Left hindlimb (tissue), 1 donor: Measurements from ENCODE around the gene LRATD1.
A peak's percentile ranks its signal among the peaks of the same experiment; 100 is the strongest.

ENCODE experiments used
- DNase-seq: peaks from one replicate; pipeline ENCODE4 v3.0.0-alpha.2; 2018

The LRATD1 gene

DNA sequence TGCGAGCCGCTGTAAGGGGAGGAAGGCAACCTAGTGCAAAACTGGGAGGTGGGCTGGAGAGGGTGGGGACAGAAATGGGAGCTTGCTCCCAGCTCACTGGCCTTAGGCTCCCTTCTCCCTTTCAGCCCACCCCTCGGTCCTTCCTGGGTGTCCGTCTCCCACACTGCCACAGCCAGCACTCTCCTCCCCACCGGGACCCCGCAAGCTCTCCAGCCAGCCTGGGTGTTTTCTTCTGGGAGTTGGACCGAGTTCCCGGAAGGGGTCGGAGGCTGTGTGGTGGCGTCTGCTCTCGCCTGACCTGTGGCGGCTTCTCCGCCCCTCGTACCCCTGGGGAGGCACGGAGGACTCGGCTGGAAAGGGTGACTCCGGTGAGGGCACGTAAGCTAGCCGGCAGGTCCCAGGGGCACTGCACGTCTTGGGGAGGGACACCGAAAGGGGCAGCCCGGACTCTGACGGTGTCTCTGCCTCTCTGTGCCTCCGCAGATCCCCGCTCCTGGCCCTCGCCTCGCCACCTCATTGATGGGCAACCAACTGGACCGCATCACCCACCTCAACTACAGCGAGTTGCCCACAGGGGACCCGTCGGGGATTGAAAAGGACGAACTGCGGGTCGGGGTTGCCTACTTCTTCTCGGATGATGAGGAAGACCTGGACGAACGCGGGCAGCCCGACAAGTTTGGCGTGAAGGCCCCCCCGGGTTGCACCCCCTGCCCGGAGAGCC lies 1.1 kb downstream of the LRATD1 start:
- no peak for DNase-seq

- DNase-seq: no peak
Observed at GRCh38 chr2:14634182-14634488, 1.6 kb downstream of the LRATD1 start.

DNA sequence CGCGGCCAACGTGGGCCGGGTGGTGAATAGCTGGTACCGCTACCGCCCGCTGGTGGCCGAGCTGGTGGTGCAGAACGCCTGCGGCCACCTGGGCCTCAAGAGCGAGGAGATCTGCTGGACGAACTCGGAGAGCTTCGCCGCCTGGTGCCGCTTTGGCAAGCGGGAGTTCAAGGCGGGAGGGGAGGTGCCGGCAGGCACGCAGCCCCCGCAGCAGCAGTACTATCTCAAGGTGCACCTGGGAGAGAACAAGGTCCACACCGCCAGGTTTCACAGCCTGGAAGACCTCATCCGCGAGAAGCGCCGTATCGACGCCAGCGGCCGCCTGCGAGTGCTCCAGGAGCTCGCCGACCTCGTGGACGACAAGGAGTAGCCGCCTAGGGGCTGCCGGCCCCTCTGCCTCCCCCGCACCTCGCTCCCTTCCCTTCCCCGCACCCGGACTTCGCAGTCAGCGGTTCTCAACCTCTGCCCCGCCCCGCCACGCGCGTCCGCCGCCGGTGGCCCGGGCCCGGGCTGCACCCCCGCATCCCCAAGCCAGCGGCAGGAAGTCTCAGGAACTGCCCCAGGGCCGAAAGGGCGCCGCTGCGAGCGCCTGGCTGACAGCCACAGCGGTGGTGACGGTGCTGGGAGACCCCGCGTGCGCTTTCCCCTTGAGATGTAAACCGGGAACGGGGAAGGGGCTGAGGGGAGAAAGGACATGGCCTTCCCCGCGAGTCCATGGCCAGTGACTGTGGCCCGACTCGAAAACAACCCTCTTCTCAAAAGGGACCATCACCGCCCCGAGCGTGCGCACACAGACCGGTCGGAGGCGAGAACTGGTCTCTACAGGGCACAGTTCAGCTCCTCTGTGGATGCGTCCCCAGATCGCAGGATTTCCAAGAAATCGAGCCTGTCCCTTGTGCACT lies 2.2 kb downstream of the LRATD1 start:
- DNase-seq: peak; percentile 82

- peak; percentile 77 for DNase-seq
Observed at GRCh38 chr2:14635391-14635871, 2.9 kb downstream of the LRATD1 start.

- no peak for DNase-seq
Observed at GRCh38 chr2:14638488-14638887, 6.0 kb downstream of the LRATD1 start.

GRCh38 chr2:14641116-14641515 lies 8.6 kb downstream of the LRATD1 start:
- DNase-seq: no peak

GRCh38 chr2:14642499-14642898 lies 10.0 kb downstream of the LRATD1 start:
- no peak for DNase-seq

DNA sequence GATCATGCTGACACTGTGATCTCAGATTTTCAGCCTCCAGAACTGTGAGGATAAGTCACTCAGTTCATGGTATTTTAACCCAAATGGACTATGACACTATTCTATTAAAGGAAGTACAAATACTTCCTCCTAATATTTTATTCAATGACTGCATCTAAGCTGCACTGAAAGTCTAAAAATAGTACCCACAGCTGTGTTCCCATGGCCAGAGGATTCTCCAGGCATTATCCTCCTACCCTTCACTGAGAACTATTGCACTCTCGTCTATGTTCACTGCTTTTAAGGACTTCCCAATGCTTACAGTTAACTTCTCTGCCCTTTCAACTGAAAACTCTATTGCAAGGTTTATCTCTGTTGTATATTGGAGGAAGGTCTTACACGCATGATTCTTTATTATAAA lies 15.2 kb downstream of the LRATD1 start:
- DNase-seq: no peak

DNA sequence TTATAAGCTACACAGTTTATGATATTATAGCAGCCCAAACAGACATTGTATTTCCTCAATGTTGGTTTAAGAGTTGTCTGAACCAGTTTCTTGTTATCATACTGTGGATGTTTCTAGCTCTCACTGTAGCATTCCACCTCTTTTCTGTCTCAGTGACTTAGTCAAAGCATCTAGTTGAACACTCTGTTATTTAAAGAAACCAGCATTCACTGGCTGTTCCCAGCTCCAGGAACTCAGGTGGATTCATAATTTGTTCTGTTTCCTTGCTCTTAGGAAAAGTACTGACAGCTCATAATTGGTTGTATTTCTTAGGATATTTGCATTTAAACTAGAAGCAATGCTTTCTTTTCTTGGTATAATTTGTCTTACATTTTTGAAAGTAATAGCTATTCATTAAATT lies 17.5 kb downstream of the LRATD1 start:
- DNase-seq: no peak

DNA sequence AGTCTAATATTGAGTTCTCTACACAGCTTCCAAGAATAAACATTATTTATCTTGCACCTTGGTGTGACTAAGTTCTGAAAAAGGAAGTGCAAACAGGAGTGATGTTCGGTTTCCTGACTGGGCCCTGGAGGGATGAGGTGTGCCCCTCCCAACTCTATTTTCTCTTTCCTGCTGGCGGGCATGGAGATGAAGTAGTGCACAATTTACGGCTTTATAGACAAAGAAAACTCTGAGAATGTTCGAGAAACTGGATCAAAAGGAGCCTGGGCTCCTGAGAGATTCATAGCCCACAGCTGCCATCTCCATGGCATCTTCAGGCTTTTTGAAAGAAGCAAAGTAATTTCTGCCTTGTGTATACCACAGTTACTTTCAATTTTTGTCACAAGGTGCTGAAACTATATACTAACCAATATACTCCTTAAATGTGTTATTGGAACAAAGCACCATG lies 22.3 kb downstream of the LRATD1 start:
- DNase-seq: no peak

DNA sequence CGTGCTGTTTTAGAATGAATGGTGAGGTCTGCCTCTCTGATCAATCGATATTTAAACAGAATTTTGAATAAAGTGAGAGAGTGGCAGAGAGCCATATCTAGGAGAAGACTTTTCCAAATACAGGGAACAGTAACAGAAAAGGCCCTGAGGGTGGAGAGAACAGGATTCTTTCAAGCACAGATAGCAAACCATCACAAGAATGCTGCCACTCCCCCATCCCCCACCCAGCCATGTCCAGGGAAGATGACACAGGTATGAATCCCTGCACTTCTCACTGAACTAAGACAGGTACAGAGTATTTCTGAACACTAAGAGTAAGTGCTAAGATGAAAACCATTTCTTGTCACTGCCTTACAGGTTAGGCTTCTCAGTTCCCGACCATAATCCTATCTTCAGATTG lies 23.6 kb downstream of the LRATD1 start:
- DNase-seq: no peak

GRCh38 chr2:14661163-14661562 lies 28.6 kb downstream of the LRATD1 start:
- no peak for DNase-seq

DNA sequence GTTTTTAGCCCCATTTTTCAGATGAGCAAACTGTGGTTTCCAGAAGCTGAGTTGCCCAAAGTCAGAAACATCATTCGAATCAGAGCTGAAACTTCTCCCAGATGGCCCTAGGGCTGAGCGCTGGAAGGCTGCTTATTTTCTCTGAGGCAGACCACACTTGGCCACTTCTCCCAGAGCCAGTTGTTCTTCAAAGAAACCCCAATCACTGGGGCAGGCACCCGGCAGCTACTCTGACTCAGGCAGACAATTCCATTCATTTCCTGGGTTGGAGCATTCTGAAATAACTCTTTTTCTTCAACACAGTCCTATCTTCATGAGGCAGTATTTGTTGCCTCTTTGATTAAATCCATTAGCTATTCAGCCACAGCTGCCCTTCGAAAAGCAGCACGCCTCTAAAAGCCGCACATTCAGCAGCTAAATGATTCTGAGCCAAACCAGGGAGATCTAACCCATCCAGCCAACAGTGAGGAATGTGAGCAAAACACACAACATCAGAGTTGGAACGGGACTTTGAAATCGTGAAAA lies 40.9 kb downstream of the LRATD1 start:
- DNase-seq: no peak

DNA sequence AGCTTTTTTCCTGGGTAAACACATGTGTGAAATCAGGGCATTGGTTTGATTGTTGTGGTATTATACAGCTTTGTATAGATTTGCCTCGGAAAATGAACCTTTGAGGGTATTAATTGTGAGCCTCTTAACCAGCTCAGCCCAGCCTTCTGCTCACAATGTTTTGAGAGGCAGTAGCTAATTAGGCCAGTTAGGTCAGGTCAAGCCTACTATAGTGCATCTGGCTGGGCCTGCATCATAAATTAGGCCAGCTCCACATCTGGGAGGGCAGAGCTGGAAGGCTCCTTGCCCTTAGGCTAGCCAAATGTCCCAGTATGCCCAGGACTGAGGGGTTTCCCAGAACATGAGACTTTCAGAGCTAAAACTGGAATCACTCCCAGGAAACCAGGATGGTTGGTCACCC lies 43.0 kb downstream of the LRATD1 start:
- DNase-seq: no peak

DNA sequence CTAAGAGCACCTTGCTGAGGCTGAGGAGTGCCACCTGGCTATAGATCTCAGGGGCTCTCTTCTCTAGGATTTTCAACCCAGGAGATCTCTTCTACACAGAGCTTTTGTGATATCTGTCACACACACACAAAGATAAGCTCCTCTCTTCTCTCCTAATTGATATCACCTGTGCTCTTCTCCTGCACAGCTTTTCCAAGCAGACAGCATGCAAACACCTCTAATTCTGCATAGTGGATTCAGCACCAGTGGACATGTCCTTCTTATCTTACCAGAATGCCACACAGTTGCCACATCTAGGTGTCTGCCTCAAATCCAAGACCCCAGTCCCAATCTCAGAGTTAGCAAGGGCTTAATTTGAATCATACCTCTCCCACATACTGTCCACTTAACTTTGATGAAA lies 43.9 kb downstream of the LRATD1 start:
- no peak for DNase-seq

DNA sequence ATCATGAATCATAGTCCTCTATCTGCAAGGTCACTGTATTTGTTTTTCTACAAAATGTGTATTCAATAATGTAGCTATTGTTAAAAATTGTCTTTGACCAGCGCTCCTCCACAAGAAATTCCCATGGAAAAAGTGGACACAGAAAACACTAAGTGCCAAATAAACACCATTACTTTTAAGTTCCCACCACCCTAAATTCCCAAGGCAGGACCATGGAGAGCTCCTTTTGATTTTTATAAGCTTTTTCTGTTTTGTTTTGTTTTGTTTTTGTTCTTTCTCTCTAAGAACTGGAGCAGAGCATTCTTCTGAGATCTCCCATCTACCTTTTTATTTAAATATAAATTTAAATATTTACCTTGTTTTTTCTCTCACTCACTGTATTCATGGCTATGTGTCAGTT lies 44.5 kb downstream of the LRATD1 start:
- no peak for DNase-seq

DNA sequence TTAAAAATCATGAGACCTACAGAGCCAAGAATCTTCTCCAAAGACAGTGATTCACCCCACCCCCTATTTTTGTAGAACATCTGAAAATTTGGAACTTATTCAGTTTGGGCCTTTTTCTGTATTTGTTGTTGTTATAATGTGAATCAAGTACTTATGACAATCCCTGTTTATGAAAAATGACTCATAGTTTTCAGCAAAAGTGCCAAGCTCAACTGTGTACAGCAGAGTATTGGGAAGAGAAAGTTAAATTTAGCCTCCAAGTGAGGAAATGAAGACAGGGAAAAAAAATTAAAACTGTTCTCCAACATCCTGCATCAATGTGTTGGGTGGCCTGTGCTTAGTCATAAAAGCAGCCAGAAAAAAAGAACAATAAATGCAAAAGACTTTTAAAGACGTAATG lies 46.2 kb downstream of the LRATD1 start:
- DNase-seq: no peak

DNA sequence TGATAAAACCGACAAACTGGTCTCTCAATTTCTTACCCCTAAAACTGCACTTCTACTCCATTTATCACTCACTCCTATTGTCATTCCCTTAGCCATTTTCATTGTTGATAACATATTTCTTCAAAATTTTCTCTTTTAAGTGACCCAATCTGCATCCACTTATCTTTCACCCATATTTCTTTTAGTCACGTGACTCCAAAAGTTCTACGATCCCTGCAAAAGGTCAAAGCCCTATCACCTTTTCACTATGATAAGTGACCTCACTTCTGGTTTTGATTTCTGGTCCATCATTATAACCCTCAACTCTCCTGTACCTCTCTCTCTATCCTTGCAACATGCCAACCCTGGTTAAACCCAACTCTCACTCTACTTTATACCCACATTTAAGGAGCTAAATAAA lies 49.1 kb downstream of the LRATD1 start:
- DNase-seq: no peak
